WTC11 (cell line): Measurements from ENCODE around the gene AGAP1. TPM values are rescaled to one million over a fixed set of nuclear protein-coding genes. Genes with fewer than 3 reads are reported as not detected.

ENCODE experiments used
- ARID4B ChIP-seq: sonication (generic); formaldehyde crosslinking; IDR thresholded peaks from 2 replicates; pipeline ENCODE4 v1.8.0; 2023; ENCODE audit warnings: missing genetic modification reagents, mild to moderate bottlenecking, borderline replicate concordance
- ESRRA ChIP-seq: sonication (generic); formaldehyde crosslinking; IDR thresholded peaks from 2 replicates; pipeline ENCODE4 v1.8.1; 2022; ENCODE audit warnings: mild to moderate bottlenecking, missing genetic modification reagents, borderline replicate concordance
- FOXP4 ChIP-seq: sonication (generic); formaldehyde crosslinking; IDR thresholded peaks from 2 replicates; pipeline ENCODE4 v1.8.0; 2022; ENCODE audit warnings: mild to moderate bottlenecking, missing genetic modification reagents
- GABPB1 ChIP-seq: sonication (generic); formaldehyde crosslinking; IDR thresholded peaks from 2 replicates; pipeline ENCODE4 v1.8.1; 2023; ENCODE audit warnings: mild to moderate bottlenecking, missing genetic modification reagents
- GRHL2 ChIP-seq: fragments of 250-450 bp; sonication (Bioruptor Pico); IDR thresholded peaks from 2 replicates; pipeline ENCODE4 v1.8.0; 2022; ENCODE audit warnings: mild to moderate bottlenecking, moderate library complexity; ENCODE audit not compliant: insufficient replicate concordance, severe bottlenecking
- NFE2L1 ChIP-seq: sonication (generic); formaldehyde crosslinking; IDR thresholded peaks from 2 replicates; pipeline ENCODE4 v1.8.1; 2023; ENCODE audit warnings: missing genetic modification reagents
- PREB ChIP-seq: sonication (generic); formaldehyde crosslinking; IDR thresholded peaks from 2 replicates; pipeline ENCODE4 v1.8.1; 2022; ENCODE audit warnings: mild to moderate bottlenecking, missing genetic modification reagents, moderate library complexity, borderline replicate concordance
- ZNF317 ChIP-seq: sonication (generic); formaldehyde crosslinking; IDR thresholded peaks from 2 replicates; pipeline ENCODE4 v1.8.1; 2023; ENCODE audit warnings: low read depth, mild to moderate bottlenecking, moderate library complexity, missing genetic modification reagents, borderline replicate concordance
- ZNF512 ChIP-seq: sonication (generic); formaldehyde crosslinking; IDR thresholded peaks from 2 replicates; pipeline ENCODE4 v1.8.1; 2022; ENCODE audit warnings: missing genetic modification reagents, borderline replicate concordance
- ZNF532 ChIP-seq: fragments of 250-450 bp; sonication (Bioruptor Pico); IDR thresholded peaks from 2 replicates; pipeline ENCODE4 v1.9.0; 2021; ENCODE audit warnings: mild to moderate bottlenecking, borderline replicate concordance
- ZSCAN18 ChIP-seq: fragments of 250-450 bp; sonication (Bioruptor Pico); IDR thresholded peaks from 2 replicates; pipeline ENCODE4 v2.1.2; 2022; ENCODE audit warnings: mild to moderate bottlenecking, moderate library complexity
- total RNA-seq: library from RNA; stranded (reverse); gene quantifications from 3 replicates; pipeline ENCODE4 v1.2.3, GENCODE V29; 2021

The AGAP1 gene
- total RNA-seq, 1 experiment from 2014 or later: 49.3 TPM

GRCh38 chr2:235911633-235912233, 417.9 kb downstream of the AGAP1 start (continued):
- TF ChIP-seq ESRRA (CRISPR knock-in tag) (no peak), PREB (no peak), ZNF532 (CRISPR knock-in tag) (no peak), ZNF512 (CRISPR knock-in tag) (no peak), NFE2L1 (no peak), ZSCAN18 (no peak), GRHL2 (CRISPR knock-in tag) (no peak), FOXP4 (CRISPR knock-in tag) (no peak), ZNF317 (CRISPR knock-in tag) (no peak), GABPB1 (CRISPR knock-in tag) (no peak), ARID4B (CRISPR knock-in tag) (no peak)
- TF ChIP-seq, all 79 proteins: peak for 0
